Measurements from ENCODE around the gene MLH3.

DNA sequence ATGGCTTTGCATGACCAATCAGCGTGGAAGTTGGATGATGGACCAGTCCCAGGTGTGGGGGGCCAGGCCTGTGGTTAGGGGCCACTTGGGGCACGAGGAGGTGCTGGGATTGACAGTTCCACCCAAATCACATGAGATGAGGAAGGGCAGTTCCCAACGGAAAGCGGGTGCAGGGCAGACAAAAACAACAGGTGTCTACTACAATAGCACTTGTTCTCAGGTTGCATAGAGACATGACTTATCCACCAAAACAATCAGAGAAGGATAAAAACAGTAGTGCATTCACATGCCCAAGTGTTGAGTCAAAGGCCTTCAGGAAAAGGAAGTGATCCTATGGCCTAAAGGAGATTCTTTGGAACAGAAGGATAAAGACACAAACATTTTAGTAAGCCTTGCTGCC is 63.1 kb downstream of the MLH3 start:
- TF ChIP-seq POLR2A (IDR thresholded peaks at IDR 0.05), result no peak
- TF ChIP-seq, protein P1, sequence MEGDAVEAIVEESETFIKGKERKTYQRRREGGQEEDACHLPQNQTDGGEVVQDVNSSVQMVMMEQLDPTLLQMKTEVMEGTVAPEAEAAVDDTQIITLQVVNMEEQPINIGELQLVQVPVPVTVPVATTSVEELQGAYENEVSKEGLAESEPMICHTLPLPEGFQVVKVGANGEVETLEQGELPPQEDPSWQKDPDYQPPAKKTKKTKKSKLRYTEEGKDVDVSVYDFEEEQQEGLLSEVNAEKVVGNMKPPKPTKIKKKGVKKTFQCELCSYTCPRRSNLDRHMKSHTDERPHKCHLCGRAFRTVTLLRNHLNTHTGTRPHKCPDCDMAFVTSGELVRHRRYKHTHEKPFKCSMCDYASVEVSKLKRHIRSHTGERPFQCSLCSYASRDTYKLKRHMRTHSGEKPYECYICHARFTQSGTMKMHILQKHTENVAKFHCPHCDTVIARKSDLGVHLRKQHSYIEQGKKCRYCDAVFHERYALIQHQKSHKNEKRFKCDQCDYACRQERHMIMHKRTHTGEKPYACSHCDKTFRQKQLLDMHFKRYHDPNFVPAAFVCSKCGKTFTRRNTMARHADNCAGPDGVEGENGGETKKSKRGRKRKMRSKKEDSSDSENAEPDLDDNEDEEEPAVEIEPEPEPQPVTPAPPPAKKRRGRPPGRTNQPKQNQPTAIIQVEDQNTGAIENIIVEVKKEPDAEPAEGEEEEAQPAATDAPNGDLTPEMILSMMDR (IDR thresholded peaks at IDR 0.05), result no peak

All from tibial nerve (tissue), 3 donors.